Thyroid gland (tissue), 4 donors: ENCODE results near the gene FOXD1. TPM values are rescaled to one million over a fixed set of nuclear protein-coding genes. Genes with fewer than 3 reads are reported as not detected.
"Not testable (repeated sequence)": the region's sequence is repeated elsewhere in the genome, so short reads cannot be mapped to it uniquely, and the experiment has no call there.

Experiments
- DNase-seq, 2 donors: peaks; one replicate each; pipeline ENCODE4 v3.0.0-alpha.2; 2019
- H3K27ac ChIP-seq, 3 donors: fragments of 200-600 bp; sonication (generic); 1 replicate in 2 of 3; 2 replicates in 1 of 3; pipeline ENCODE4 v1.5.1; 2016 to 2019; ENCODE audit warnings: mild to moderate bottlenecking in 1 of 3, moderate library complexity in 1 of 3
- H3K27me3 ChIP-seq: fragments of 200-600 bp; sonication (generic); one replicate; pipeline ENCODE4 v1.5.1; 2019
- H3K36me3 ChIP-seq, 2 donors: fragments of 200-600 bp; sonication (generic); one replicate each; pipeline ENCODE4 v1.5.1; 2016 to 2019
- H3K4me1 ChIP-seq, 2 donors: fragments of 200-600 bp; sonication (generic); one replicate each; pipeline ENCODE4 v1.5.1; 2017 to 2019
- H3K4me3 ChIP-seq, 3 donors: fragments of 200-600 bp; sonication (generic); replicated peaks in 1 of 3; 1 replicate in 2 of 3; 2 replicates in 1 of 3; pipeline ENCODE4 v1.5.1; 2016; ENCODE audit warnings: mild to moderate bottlenecking in 1 of 3
- H3K9me3 ChIP-seq: fragments of 200-600 bp; sonication (generic); one replicate; pipeline ENCODE4 v1.5.1; 2017
- CTCF ChIP-seq, 6 experiments: fragments of 200-600 bp in 3 of 6; fragments of 450-650 bp in 3 of 6; sonication (generic) in 3 of 6; IDR thresholded peaks; one replicate each; pipeline ENCODE4 v1.5.1; 2016 to 2019; ENCODE audit warnings: antibody characterized with exemption in 6 of 6, mild to moderate bottlenecking in 2 of 6, inconsistent platforms in 1 of 6, moderate library complexity in 1 of 6
- POLR2A ChIP-seq, 2 donors: fragments of 450-650 bp; IDR thresholded peaks; one replicate each; pipeline ENCODE4 v1.6.1; 2017; ENCODE audit warnings: antibody characterized with exemption in 2 of 2, mild to moderate bottlenecking in 2 of 2, moderate library complexity in 1 of 2
- WGBS, 2 donors: methylation state at CpG; one replicate each; pipeline ENCODE4 v1.1.5; 2017; 5-methylcytosine and 5-hydroxymethylcytosine counted together
- intact Hi-C: fragments of 100-400 bp; cut with DNase I; formaldehyde crosslinking; loops from one replicate; pipeline ENCODE4 v1.15.1; 2023
- total RNA-seq, 4 donors: library from RNA; depleted of rRNA; stranded (reverse); fragments of >200 nt; gene quantifications; one replicate each; pipeline ENCODE4 v1.2.3, GENCODE V29; 2016

FOXD1 gene
- total RNA-seq, 4 donors from 2014 or later: 0.38 to 1.6 (median 1.2) TPM; not detected in 1

GRCh38 chr5:73493421-73493820 lies 44.8 kb upstream of the FOXD1 start:
- H3K9me3 ChIP-seq: no peaks in the 10 kb centered on the region
- no peak overlapping the region for H3K4me3 ChIP-seq
- H3K27ac ChIP-seq: no peak overlapping the region
- peaks cover 0 to 7% of the 10 kb centered on the region in 2 donors for H3K4me1 ChIP-seq
- no peaks in the 10 kb centered on the region for H3K36me3 ChIP-seq
- TF ChIP-seq CTCF (IDR thresholded peaks at IDR 0.05) (no peak), POLR2A (IDR thresholded peaks at IDR 0.05) (no peak)
- 80 to 87% methylated on average over 3 of the region's 3 CpGs for WGBS, 2 donors
- no peak for DNase-seq
- intact Hi-C loops: no loop called here
- H3K27me3 ChIP-seq: no peaks in the 10 kb centered on the region

- TF ChIP-seq CTCF (IDR thresholded peaks at IDR 0.05) (no peak), POLR2A (IDR thresholded peaks at IDR 0.05) (no peak)
- Histone ChIP-seq H3K36me3 (no peaks in the 10 kb centered on the region), H3K9me3 (no peaks in the 10 kb centered on the region), H3K4me3 (no peak overlapping the region), H3K4me1 (no peaks in the 10 kb centered on the region), H3K27me3 (no peaks in the 10 kb centered on the region), H3K27ac (no peak overlapping the region)
- WGBS, 2 donors: 87% methylated on average over 1 of the region's 1 CpG
- intact Hi-C loops: no loop called here
- no peak for DNase-seq
Measured at GRCh38 chr5:73491155-73491554, 42.6 kb upstream of the FOXD1 start.

- Histone ChIP-seq H3K27ac (no peak overlapping the region), H3K27me3 (no peaks in the 10 kb centered on the region), H3K4me3 (no peak overlapping the region), H3K36me3 (no peaks in the 10 kb centered on the region), H3K9me3 (no peaks in the 10 kb centered on the region), H3K4me1 (no peaks in the 10 kb centered on the region)
- intact Hi-C loops: no loop called here
- DNase-seq: no peak
- TF ChIP-seq POLR2A (IDR thresholded peaks at IDR 0.05) (no peak), CTCF (IDR thresholded peaks at IDR 0.05) (no peak)
- WGBS, 2 donors: 79 to 92% methylated on average over 2 of the region's 2 CpGs
Measured at GRCh38 chr5:73490088-73490487, 41.5 kb upstream of the FOXD1 start.

GRCh38 chr5:73488806-73489205 lies 40.2 kb upstream of the FOXD1 start:
- Histone ChIP-seq H3K27ac (no peak overlapping the region), H3K36me3 (no peaks in the 10 kb centered on the region), H3K4me3 (no peak overlapping the region), H3K27me3 (no peaks in the 10 kb centered on the region), H3K4me1 (no peaks in the 10 kb centered on the region), H3K9me3 (no peaks in the 10 kb centered on the region)
- intact Hi-C loops: no loop called here
- no peak for TF ChIP-seq POLR2A (IDR thresholded peaks at IDR 0.05)
- no peak for TF ChIP-seq CTCF (IDR thresholded peaks at IDR 0.05)
- 96 to 98% methylated on average over 3 of the region's 3 CpGs for WGBS, 2 donors
- DNase-seq: no peak

GRCh38 chr5:73487815-73488214 lies 39.2 kb upstream of the FOXD1 start:
- H3K4me1 ChIP-seq: no peaks in the 10 kb centered on the region
- H3K4me3 ChIP-seq: no peak overlapping the region
- 63 to 65% methylated on average over 4 of the region's 4 CpGs for WGBS, 2 donors

GRCh38 chr5:73487257-73487656 lies 38.7 kb upstream of the FOXD1 start:
- intact Hi-C loops, H3K4me1 ChIP-seq, H3K27ac ChIP-seq, H3K36me3 ChIP-seq, H3K9me3 ChIP-seq, H3K27me3 ChIP-seq, H3K4me3 ChIP-seq, DNase-seq: not testable (repeated sequence)
- 68 to 70% methylated on average over 4 of the region's 4 CpGs for WGBS, 2 donors

More at GRCh38 chr5:73487815-73488214, 39.2 kb upstream of the FOXD1 start:
- no peaks in the 10 kb centered on the region for H3K36me3 ChIP-seq
- intact Hi-C loops: no loop called here
- TF ChIP-seq POLR2A (IDR thresholded peaks at IDR 0.05) (no peak), CTCF (IDR thresholded peaks at IDR 0.05) (no peak)
- no peak overlapping the region for H3K27ac ChIP-seq
- no peaks in the 10 kb centered on the region for H3K9me3 ChIP-seq
- H3K27me3 ChIP-seq: no peaks in the 10 kb centered on the region
- DNase-seq: no peak
